ENCODE measurements around the gene PXYLP1. TPM values are rescaled to one million over a fixed set of nuclear protein-coding genes. Genes with fewer than 3 reads are reported as not detected.

PXYLP1 gene
- total RNA-seq, 1 experiment from 2014 or later = 16.7 TPM

GRCh38 chr3:141236361-141236760 lies 4.7 kb downstream of the PXYLP1 start:
- Histone ChIP-seq H3K36me3 (replicated peaks; ENCODE audit: control insufficient read depth, insufficient read depth, low read length) (no peaks in the 10 kb centered on the region; the same call in none of the 2 replicates), H3K4me3 (ENCODE audit: insufficient read depth, low read depth, low read length) (no peak overlapping the region), H3K27me3 (ENCODE audit: control insufficient read depth, insufficient read depth, low read length) (peaks cover 4% of the 10 kb centered on the region)
- DNase-seq = no peak

DNA sequence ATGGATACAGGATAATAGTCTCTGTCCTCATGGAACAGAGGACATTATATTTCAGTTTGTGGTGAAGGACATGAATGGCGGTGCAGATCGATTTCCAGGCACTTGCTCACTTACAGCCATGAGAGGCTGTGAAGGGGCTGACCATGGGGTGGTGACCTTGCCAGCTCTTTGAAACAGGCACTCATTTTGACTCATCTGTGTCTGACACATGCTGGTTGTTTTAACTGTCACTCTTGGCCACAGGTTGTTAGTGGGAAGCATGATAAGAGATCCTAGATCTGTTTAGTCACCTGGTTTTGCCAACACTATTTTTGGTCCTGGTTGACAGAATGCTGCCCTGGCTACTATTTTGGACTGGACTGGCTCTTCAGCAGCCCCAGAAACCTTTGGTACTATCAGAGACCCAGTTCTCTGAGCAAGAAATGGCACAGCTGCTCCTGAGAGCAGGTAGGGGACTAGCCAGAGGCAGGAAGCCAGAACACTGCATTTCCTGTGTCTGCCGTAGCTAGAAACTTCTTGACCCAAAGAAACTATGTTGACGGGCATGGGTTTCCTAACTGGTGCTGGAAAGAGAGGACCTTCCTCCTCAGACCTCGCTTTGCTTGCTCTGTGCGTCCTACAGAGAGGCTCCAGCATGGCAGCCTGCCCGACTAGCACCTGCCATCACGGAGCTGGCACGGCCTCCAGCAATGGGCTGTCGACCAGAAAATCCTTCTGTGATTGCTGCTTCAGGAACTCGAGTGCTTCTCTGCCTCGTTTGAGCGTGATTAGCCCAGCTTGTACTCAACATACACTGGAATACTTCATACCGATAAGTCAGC lies 6.3 kb downstream of the PXYLP1 start:
- no peak for DNase-seq
- Histone ChIP-seq H3K27me3 (ENCODE audit: control insufficient read depth, insufficient read depth, low read length) (no peaks in the 10 kb centered on the region), H3K36me3 (replicated peaks; ENCODE audit: control insufficient read depth, insufficient read depth, low read length) (no peaks in the 10 kb centered on the region; the same call in none of the 2 replicates), H3K4me3 (ENCODE audit: insufficient read depth, low read depth, low read length) (no peak overlapping the region)

GRCh38 chr3:141239511-141240281 lies 8.1 kb downstream of the PXYLP1 start:
- no peak for DNase-seq
- H3K27me3 ChIP-seq (ENCODE audit: control insufficient read depth, insufficient read depth, low read length) = no peaks in the 10 kb centered on the region

DNA sequence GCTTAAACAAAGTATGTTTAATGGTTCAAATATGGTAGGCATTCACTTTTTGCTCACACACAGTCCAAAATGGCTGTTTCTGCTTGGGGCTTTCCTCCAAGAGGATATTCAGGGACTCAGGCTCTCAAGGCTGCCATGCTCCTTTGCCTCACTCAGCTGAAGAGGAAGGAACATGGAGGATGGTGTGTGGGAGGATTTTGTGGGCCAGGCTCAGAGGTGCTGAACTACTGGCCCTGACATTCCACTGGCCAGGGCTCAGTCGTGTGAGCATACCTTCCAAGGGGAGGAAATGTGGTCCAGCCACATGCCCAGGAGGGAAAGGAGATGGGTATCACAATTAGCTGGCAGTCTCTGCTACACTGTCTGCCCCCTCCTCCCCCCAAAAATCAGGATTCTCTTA lies 8.7 kb downstream of the PXYLP1 start:
- no peak for DNase-seq
- Histone ChIP-seq H3K4me3 (ENCODE audit: insufficient read depth, low read depth, low read length) (no peak overlapping the region), H3K36me3 (replicated peaks; ENCODE audit: control insufficient read depth, insufficient read depth, low read length) (peaks cover 1% of the 10 kb centered on the region), H3K27me3 (ENCODE audit: control insufficient read depth, insufficient read depth, low read length) (no peaks in the 10 kb centered on the region)

More at GRCh38 chr3:141239511-141240281, 8.1 kb downstream of the PXYLP1 start:
- Histone ChIP-seq H3K4me3 (ENCODE audit: insufficient read depth, low read depth, low read length) (no peak overlapping the region), H3K36me3 (replicated peaks; ENCODE audit: control insufficient read depth, insufficient read depth, low read length) (peaks cover 1% of the 10 kb centered on the region)

- DNase-seq = no peak
- peaks cover 1% of the 10 kb centered on the region for H3K36me3 ChIP-seq (replicated peaks; ENCODE audit: control insufficient read depth, insufficient read depth, low read length)
- no peaks in the 10 kb centered on the region for H3K27me3 ChIP-seq (ENCODE audit: control insufficient read depth, insufficient read depth, low read length)
- H3K4me3 ChIP-seq (ENCODE audit: insufficient read depth, low read depth, low read length) = no peak overlapping the region
These were observed 9.3 kb downstream of the PXYLP1 start for GRCh38 chr3:141240687-141241615.

GRCh38 chr3:141241616-141242376 lies 10.2 kb downstream of the PXYLP1 start:
- no peak for DNase-seq
- Histone ChIP-seq H3K4me3 (ENCODE audit: insufficient read depth, low read depth, low read length) (no peak overlapping the region), H3K36me3 (replicated peaks; ENCODE audit: control insufficient read depth, insufficient read depth, low read length) (peaks cover 1% of the 10 kb centered on the region), H3K27me3 (ENCODE audit: control insufficient read depth, insufficient read depth, low read length) (no peaks in the 10 kb centered on the region)

GRCh38 chr3:141242377-141243092 lies 10.9 kb downstream of the PXYLP1 start:
- no peak overlapping the region for H3K4me3 ChIP-seq (ENCODE audit: insufficient read depth, low read depth, low read length)
- no peaks in the 10 kb centered on the region for H3K27me3 ChIP-seq (ENCODE audit: control insufficient read depth, insufficient read depth, low read length)
- no peak for DNase-seq
- peaks cover 1% of the 10 kb centered on the region for H3K36me3 ChIP-seq (replicated peaks; ENCODE audit: control insufficient read depth, insufficient read depth, low read length)

- DNase-seq = no peak
- Histone ChIP-seq H3K36me3 (replicated peaks; ENCODE audit: control insufficient read depth, insufficient read depth, low read length) (peaks cover 1% of the 10 kb centered on the region), H3K4me3 (ENCODE audit: insufficient read depth, low read depth, low read length) (no peak overlapping the region), H3K27me3 (ENCODE audit: control insufficient read depth, insufficient read depth, low read length) (no peaks in the 10 kb centered on the region)
These were observed 11.7 kb downstream of the PXYLP1 start for GRCh38 chr3:141243271-141243707.

GRCh38 chr3:141246224-141246957 lies 14.8 kb downstream of the PXYLP1 start:
- no peaks in the 10 kb centered on the region for H3K27me3 ChIP-seq (ENCODE audit: control insufficient read depth, insufficient read depth, low read length)
- no peak for DNase-seq

DNA sequence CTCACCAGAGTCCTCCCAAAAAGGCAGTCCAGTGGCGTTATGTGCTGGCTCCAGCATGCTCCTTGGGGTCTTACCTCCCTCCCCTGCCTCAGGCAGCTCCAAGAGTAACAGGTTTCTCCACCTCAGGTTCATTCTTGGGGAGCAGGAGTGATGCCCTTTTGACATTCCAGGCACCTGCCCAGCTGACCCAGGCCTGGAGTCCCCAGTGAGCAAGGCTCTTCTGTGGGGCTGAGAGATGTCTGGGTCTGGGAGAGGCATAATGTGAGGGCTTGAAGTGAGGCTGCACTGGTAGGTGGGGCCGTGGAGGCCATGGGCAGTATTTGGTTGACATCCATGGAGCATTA lies 15.3 kb downstream of the PXYLP1 start:
- Histone ChIP-seq H3K36me3 (replicated peaks; ENCODE audit: control insufficient read depth, insufficient read depth, low read length) (peaks cover 1% of the 10 kb centered on the region), H3K4me3 (ENCODE audit: insufficient read depth, low read depth, low read length) (no peak overlapping the region), H3K27me3 (ENCODE audit: control insufficient read depth, insufficient read depth, low read length) (no peaks in the 10 kb centered on the region)
- no peak for DNase-seq

More at GRCh38 chr3:141246224-141246957, 14.8 kb downstream of the PXYLP1 start:
- Histone ChIP-seq H3K36me3 (replicated peaks; ENCODE audit: control insufficient read depth, insufficient read depth, low read length) (peaks cover 1% of the 10 kb centered on the region), H3K4me3 (ENCODE audit: insufficient read depth, low read depth, low read length) (no peak overlapping the region)

- no peak for DNase-seq
- Histone ChIP-seq H3K36me3 (replicated peaks; ENCODE audit: control insufficient read depth, insufficient read depth, low read length) (peaks cover 1% of the 10 kb centered on the region), H3K4me3 (ENCODE audit: insufficient read depth, low read depth, low read length) (no peak overlapping the region), H3K27me3 (ENCODE audit: control insufficient read depth, insufficient read depth, low read length) (no peaks in the 10 kb centered on the region)
These were observed 16.4 kb downstream of the PXYLP1 start for GRCh38 chr3:141248064-141248463.

DNA sequence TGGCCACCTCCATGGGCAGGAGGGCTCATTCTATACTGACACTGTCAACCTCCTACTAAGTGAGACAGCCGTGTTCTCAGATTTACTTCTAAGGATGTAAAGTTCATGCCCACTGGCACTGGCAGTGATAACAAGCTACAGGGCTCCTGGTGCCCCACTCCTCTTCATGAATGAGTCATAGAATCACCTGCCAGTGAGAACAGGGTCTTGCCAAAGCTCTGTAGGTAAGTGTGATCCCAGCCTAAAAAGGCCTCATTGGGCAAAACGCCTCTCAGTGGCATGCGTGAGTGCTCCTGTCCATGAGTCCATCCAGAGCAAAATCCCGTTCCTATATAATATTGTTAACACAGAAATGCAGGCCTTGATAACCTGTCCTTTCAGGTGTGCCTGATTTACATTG lies 17.4 kb downstream of the PXYLP1 start:
- Histone ChIP-seq H3K4me3 (ENCODE audit: insufficient read depth, low read depth, low read length) (no peak overlapping the region), H3K27me3 (ENCODE audit: control insufficient read depth, insufficient read depth, low read length) (no peaks in the 10 kb centered on the region), H3K36me3 (replicated peaks; ENCODE audit: control insufficient read depth, insufficient read depth, low read length) (no peaks in the 10 kb centered on the region)
- no peak for DNase-seq

DNA sequence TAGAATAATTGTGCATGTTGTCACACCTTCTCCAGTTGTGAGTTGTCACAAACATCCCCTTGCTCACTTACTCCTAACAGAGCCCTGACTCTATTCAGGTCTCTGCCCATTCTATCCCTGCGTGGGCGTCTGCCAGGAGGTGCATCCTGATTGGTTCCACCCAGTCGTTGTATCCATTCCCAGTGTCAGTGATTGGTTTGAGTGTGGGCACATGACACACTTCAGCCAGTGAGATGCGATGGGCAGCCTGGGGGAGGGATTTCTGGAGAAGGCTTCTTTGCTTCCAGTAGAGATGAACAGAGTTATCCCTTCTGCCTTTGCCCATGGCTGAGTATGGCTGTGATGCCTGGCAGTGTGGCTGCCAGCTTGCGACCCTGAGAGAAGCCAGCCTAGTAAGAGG lies 18.7 kb downstream of the PXYLP1 start:
- Histone ChIP-seq H3K4me3 (ENCODE audit: insufficient read depth, low read depth, low read length) (no peak overlapping the region), H3K27me3 (ENCODE audit: control insufficient read depth, insufficient read depth, low read length) (no peaks in the 10 kb centered on the region), H3K36me3 (replicated peaks; ENCODE audit: control insufficient read depth, insufficient read depth, low read length) (no peaks in the 10 kb centered on the region)
- DNase-seq = no peak

All from H7 (cell line).